HCT116 (cell line): ENCODE measurements around the gene PDF.

Experiments
- ATF3 ChIP-seq: IDR thresholded peaks from 2 replicates; pipeline ENCODE4 v1.6.1; 2012
- CTCF ChIP-seq, 3 experiments: fragments of 200-600 bp in 1 of 3; sonication (generic) in 1 of 3; IDR thresholded peaks in 2 of 3; conservative IDR thresholded peaks in 1 of 3; 2 replicates each; pipeline ENCODE4 v1.5.1; 2012 to 2017; ENCODE audit warnings: low read depth in 2 of 3, low read length in 2 of 3, antibody characterized with exemption in 1 of 3, borderline replicate concordance in 1 of 3, control low read depth in 1 of 3, mild to moderate bottlenecking in 1 of 3, mixed read lengths in 1 of 3, mixed run types in 1 of 3, moderate library complexity in 1 of 3; ENCODE audit not compliant: insufficient read depth in 1 of 3
- EZH2 ChIP-seq: fragments of 200-600 bp; sonication (generic); IDR thresholded peaks from 2 replicates; pipeline ENCODE4 v1.6.1; 2017; ENCODE audit warnings: antibody characterized with exemption, mixed run types
- EZH2phosphoT487 ChIP-seq: fragments of 200-600 bp; IDR thresholded peaks from 2 replicates; pipeline ENCODE4 v1.6.1; 2018; ENCODE audit warnings: antibody characterized with exemption, borderline replicate concordance
- FOSL1 ChIP-seq: IDR thresholded peaks from 2 replicates; pipeline ENCODE4 v1.6.1; 2012; ENCODE audit warnings: low read depth
- JUND ChIP-seq: IDR thresholded peaks from 2 replicates; pipeline ENCODE4 v1.6.1; 2012
- MAX ChIP-seq: IDR thresholded peaks from 2 replicates; pipeline ENCODE4 v1.6.1; 2012
- POLR2AphosphoS5 ChIP-seq: IDR thresholded peaks from 2 replicates; pipeline ENCODE4 v1.6.1; 2011; ENCODE audit warnings: mild to moderate bottlenecking, low read depth, low read length, moderate library complexity
- YY1 ChIP-seq: IDR thresholded peaks from 2 replicates; pipeline ENCODE4 v1.6.1; 2011; ENCODE audit warnings: low read length, low read depth, moderate library complexity, mild to moderate bottlenecking; ENCODE audit not compliant: insufficient replicate concordance; ENCODE audit errors: extremely low read depth
- ZFX ChIP-seq: fragments of 450-650 bp; IDR thresholded peaks from 2 replicates; pipeline ENCODE4 v1.6.1; 2017
- TF ChIP-seq, protein P1 (sequence below): IDR thresholded peaks from 2 replicates; pipeline ENCODE4 v1.6.1; 2012; ENCODE audit warnings: low read depth

GRCh38 chr16:69310653-69311532 lies 19.5 kb downstream of the PDF start, which contains the start of gene VPS4A:
- TF ChIP-seq CTCF (IDR thresholded peaks at IDR 0.05 in 2 of 3, conservative IDR thresholded peaks at IDR 0.05 in 1 of 3; ENCODE audit: borderline replicate concordance in 1 of 3, insufficient read depth in 1 of 3, low read depth in 2 of 3, low read length in 2 of 3) (peak; percentile 58 to 87 (median 65)), ZFX (no peak), MAX (no peak), YY1 (peak; percentile 53), EZH2 (no peak), POLR2AphosphoS5 (peak; percentile 79), ATF3 (no peak), JUND (no peak), FOSL1 (no peak), EZH2phosphoT487 (no peak)
- TF ChIP-seq, protein P1, sequence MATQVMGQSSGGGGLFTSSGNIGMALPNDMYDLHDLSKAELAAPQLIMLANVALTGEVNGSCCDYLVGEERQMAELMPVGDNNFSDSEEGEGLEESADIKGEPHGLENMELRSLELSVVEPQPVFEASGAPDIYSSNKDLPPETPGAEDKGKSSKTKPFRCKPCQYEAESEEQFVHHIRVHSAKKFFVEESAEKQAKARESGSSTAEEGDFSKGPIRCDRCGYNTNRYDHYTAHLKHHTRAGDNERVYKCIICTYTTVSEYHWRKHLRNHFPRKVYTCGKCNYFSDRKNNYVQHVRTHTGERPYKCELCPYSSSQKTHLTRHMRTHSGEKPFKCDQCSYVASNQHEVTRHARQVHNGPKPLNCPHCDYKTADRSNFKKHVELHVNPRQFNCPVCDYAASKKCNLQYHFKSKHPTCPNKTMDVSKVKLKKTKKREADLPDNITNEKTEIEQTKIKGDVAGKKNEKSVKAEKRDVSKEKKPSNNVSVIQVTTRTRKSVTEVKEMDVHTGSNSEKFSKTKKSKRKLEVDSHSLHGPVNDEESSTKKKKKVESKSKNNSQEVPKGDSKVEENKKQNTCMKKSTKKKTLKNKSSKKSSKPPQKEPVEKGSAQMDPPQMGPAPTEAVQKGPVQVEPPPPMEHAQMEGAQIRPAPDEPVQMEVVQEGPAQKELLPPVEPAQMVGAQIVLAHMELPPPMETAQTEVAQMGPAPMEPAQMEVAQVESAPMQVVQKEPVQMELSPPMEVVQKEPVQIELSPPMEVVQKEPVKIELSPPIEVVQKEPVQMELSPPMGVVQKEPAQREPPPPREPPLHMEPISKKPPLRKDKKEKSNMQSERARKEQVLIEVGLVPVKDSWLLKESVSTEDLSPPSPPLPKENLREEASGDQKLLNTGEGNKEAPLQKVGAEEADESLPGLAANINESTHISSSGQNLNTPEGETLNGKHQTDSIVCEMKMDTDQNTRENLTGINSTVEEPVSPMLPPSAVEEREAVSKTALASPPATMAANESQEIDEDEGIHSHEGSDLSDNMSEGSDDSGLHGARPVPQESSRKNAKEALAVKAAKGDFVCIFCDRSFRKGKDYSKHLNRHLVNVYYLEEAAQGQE = no peak
